NT2/D1 (cell line): ENCODE data around the gene CFAP119.

Experiments used
- SUZ12 ChIP-seq: IDR thresholded peaks from 2 replicates; pipeline ENCODE4 v1.6.1; 2011; ENCODE audit not compliant: insufficient read length, insufficient read depth; ENCODE audit errors: extremely low read depth
- YY1 ChIP-seq: IDR thresholded peaks from 2 replicates; pipeline ENCODE4 v1.6.1; 2011; ENCODE audit not compliant: insufficient read length, insufficient read depth
- ZNF274 ChIP-seq: IDR thresholded peaks from 2 replicates; pipeline ENCODE4 v1.6.1; 2011; ENCODE audit warnings: mild to moderate bottlenecking, low read depth, low read length

DNA sequence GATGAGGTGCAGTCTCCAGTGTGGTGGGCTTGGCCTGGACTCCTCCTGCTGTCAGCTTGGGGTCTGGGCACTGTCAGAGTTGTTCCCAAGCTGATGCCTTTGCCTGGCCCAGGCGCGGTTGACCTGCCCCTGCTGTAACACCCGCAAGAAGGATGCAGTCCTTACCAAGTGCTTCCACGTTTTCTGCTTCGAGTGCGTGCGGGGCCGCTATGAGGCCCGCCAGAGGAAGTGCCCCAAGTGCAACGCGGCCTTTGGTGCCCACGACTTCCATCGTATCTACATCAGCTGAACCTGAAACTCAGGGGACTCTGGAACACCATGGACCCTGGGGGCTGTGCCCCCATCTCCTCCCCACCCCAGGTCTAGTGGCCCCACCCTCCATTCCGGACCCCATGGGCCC is 12.0 kb upstream of the CFAP119 start:
- TF ChIP-seq YY1, result no peak
- no peak for TF ChIP-seq SUZ12
- TF ChIP-seq ZNF274, result no peak
